Measurements from ENCODE around the gene SYT3.
"Not testable (repeated sequence)": the region's sequence is repeated elsewhere in the genome, so short reads cannot be mapped to it uniquely, and the experiment has no call there.

The SYT3 gene

GRCh38 chr19:50612504-50613404 lies 26.9 kb downstream of the SYT3 start:
- CTCF ChIA-PET; H3K4me3 ChIP-seq (ENCODE audit: control insufficient read depth in 1 of 7, extremely low read depth in 1 of 7, insufficient read depth in 4 of 7, low read depth in 2 of 7, low read length in 6 of 7); H3K36me3 ChIP-seq (ENCODE audit: control insufficient read depth in 4 of 4, insufficient read depth in 4 of 4, low read length in 3 of 4); H3K27ac ChIP-seq (ENCODE audit: insufficient read depth in 1 of 2, low read depth in 1 of 2, low read length in 2 of 2, poor library complexity in 1 of 2, severe bottlenecking in 2 of 2); H3K4me1 ChIP-seq (ENCODE audit: control extremely low read depth in 1 of 4, control insufficient read depth in 4 of 4, insufficient read depth in 4 of 4, low read length in 3 of 4); H3K9me3 ChIP-seq (ENCODE audit: control extremely low read depth in 1 of 5, control insufficient read depth in 4 of 5, insufficient read depth in 2 of 5, low read depth in 1 of 5, low read length in 4 of 5); POLR2A ChIA-PET; DNase-seq: not testable (repeated sequence)
- no CpG with 5 or more reads among the region's 11 CpGs for WGBS (ENCODE audit: insufficient coverage)
- H3K27me3 ChIP-seq (replicated peaks in 2 of 5; ENCODE audit: control insufficient read depth in 4 of 5, insufficient read depth in 5 of 5, low read length in 4 of 5): peaks cover 0 to 11% (median 0%) of the 10 kb centered on the region in 5 experiments

GRCh38 chr19:50607874-50608785 lies 31.6 kb downstream of the SYT3 start:
- Histone ChIP-seq H3K4me3 (ENCODE audit: control insufficient read depth in 1 of 7, extremely low read depth in 1 of 7, insufficient read depth in 4 of 7, low read depth in 2 of 7, low read length in 6 of 7) (peak overlapping the region in 3 of 7 experiments; percentile 5 to 42 (median 32)), H3K27me3 (replicated peaks in 2 of 5; ENCODE audit: control insufficient read depth in 4 of 5, insufficient read depth in 5 of 5, low read length in 4 of 5) (peaks cover 0 to 25% (median 2%) of the 10 kb centered on the region in 5 experiments), H3K27ac (ENCODE audit: insufficient read depth in 1 of 2, low read depth in 1 of 2, low read length in 2 of 2, poor library complexity in 1 of 2, severe bottlenecking in 2 of 2) (no peak overlapping the region), H3K4me1 (ENCODE audit: control extremely low read depth in 1 of 4, control insufficient read depth in 4 of 4, insufficient read depth in 4 of 4, low read length in 3 of 4) (peaks cover 0 to 10% (median 4%) of the 10 kb centered on the region in 4 experiments), H3K36me3 (ENCODE audit: control insufficient read depth in 4 of 4, insufficient read depth in 4 of 4, low read length in 3 of 4) (no peaks in the 10 kb centered on the region), H3K9me3 (ENCODE audit: control extremely low read depth in 1 of 5, control insufficient read depth in 4 of 5, insufficient read depth in 2 of 5, low read depth in 1 of 5, low read length in 4 of 5) (peaks cover 0 to 14% (median 0%) of the 10 kb centered on the region in 5 experiments)
- WGBS (ENCODE audit: insufficient coverage): 5% methylated on average over 12 of the region's 56 CpGs
- peak; percentile 93 to 95 (median 95) for DNase-seq
- ChIA-PET CTCF (interaction anchor here (0.6 to 2.1 kb wide), 6 partner anchors 12 to 410 kb away, joined by 3 to 6 read pairs (median 4); no protein-coding TSS in a partner anchor), POLR2A (no interaction called here)

DNA sequence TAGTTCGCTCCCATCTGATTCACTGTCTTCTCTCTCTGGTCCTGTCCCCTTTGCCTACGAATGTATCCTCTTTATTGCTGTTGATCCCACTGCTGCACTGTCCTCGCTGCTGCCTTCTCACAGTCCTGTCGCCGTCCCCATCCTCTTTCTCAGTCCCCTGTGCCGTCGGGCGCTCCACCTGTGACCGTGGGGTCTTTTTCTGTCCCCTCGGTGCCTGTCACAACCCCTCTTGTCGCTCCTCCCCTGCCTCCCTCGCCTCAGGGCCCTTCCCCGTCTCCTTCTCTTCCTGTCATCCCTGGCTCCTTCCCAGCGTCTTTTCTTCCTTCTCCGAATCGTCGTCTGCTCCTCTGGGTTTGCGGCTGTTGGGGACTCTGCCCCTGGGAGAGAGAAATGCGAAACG lies 32.3 kb downstream of the SYT3 start:
- Histone ChIP-seq H3K4me3 (ENCODE audit: control insufficient read depth in 1 of 7, extremely low read depth in 1 of 7, insufficient read depth in 4 of 7, low read depth in 2 of 7, low read length in 6 of 7) (peak overlapping the region in 2 of 7 experiments; percentile 20 to 32), H3K9me3 (ENCODE audit: control extremely low read depth in 1 of 5, control insufficient read depth in 4 of 5, insufficient read depth in 2 of 5, low read depth in 1 of 5, low read length in 4 of 5) (peaks cover 0 to 14% (median 0%) of the 10 kb centered on the region in 5 experiments), H3K36me3 (ENCODE audit: control insufficient read depth in 4 of 4, insufficient read depth in 4 of 4, low read length in 3 of 4) (no peaks in the 10 kb centered on the region), H3K27ac (ENCODE audit: insufficient read depth in 1 of 2, low read depth in 1 of 2, low read length in 2 of 2, poor library complexity in 1 of 2, severe bottlenecking in 2 of 2) (no peak overlapping the region), H3K4me1 (ENCODE audit: control extremely low read depth in 1 of 4, control insufficient read depth in 4 of 4, insufficient read depth in 4 of 4, low read length in 3 of 4) (peaks cover 0 to 10% (median 4%) of the 10 kb centered on the region in 4 experiments), H3K27me3 (replicated peaks in 2 of 5; ENCODE audit: control insufficient read depth in 4 of 5, insufficient read depth in 5 of 5, low read length in 4 of 5) (peaks cover 0 to 32% (median 2%) of the 10 kb centered on the region in 5 experiments)
- ChIA-PET POLR2A (no interaction called here), CTCF (interaction anchor here (0.7 to 2.1 kb wide), 4 partner anchors 57 to 175 kb away, joined by 4 to 6 read pairs (median 4); no protein-coding TSS in a partner anchor)
- DNase-seq: no peak
- 75% methylated on average over 11 of the region's 20 CpGs for WGBS (ENCODE audit: insufficient coverage)

- CTCF ChIA-PET: interaction anchor here (0.6 to 1.5 kb wide), 3 partner anchors 9 to 186 kb away, joined by 3 to 4 read pairs (median 3); no protein-coding TSS in a partner anchor
- 78% methylated on average over 10 of the region's 58 CpGs for WGBS (ENCODE audit: insufficient coverage)
- Histone ChIP-seq H3K9me3 (ENCODE audit: control extremely low read depth in 1 of 5, control insufficient read depth in 4 of 5, insufficient read depth in 2 of 5, low read depth in 1 of 5, low read length in 4 of 5) (peaks cover 0 to 14% (median 0%) of the 10 kb centered on the region in 5 experiments), H3K27me3 (replicated peaks in 2 of 5; ENCODE audit: control insufficient read depth in 4 of 5, insufficient read depth in 5 of 5, low read length in 4 of 5) (peaks cover 0 to 44% (median 4%) of the 10 kb centered on the region in 5 experiments)
- H3K27ac ChIP-seq (ENCODE audit: insufficient read depth in 1 of 2, low read depth in 1 of 2, low read length in 2 of 2, poor library complexity in 1 of 2, severe bottlenecking in 2 of 2); H3K4me1 ChIP-seq (ENCODE audit: control extremely low read depth in 1 of 4, control insufficient read depth in 4 of 4, insufficient read depth in 4 of 4, low read length in 3 of 4); H3K36me3 ChIP-seq (ENCODE audit: control insufficient read depth in 4 of 4, insufficient read depth in 4 of 4, low read length in 3 of 4); H3K4me3 ChIP-seq (ENCODE audit: control insufficient read depth in 1 of 7, extremely low read depth in 1 of 7, insufficient read depth in 4 of 7, low read depth in 2 of 7, low read length in 6 of 7); POLR2A ChIA-PET: not testable (repeated sequence)
- DNase-seq: peak; percentile 34 to 45 (median 41)
These were observed 33.4 kb downstream of the SYT3 start for GRCh38 chr19:50606059-50606836.

- CTCF ChIA-PET; H3K27ac ChIP-seq (ENCODE audit: insufficient read depth in 1 of 2, low read depth in 1 of 2, low read length in 2 of 2, poor library complexity in 1 of 2, severe bottlenecking in 2 of 2); H3K4me3 ChIP-seq (ENCODE audit: control insufficient read depth in 1 of 7, extremely low read depth in 1 of 7, insufficient read depth in 4 of 7, low read depth in 2 of 7, low read length in 6 of 7); POLR2A ChIA-PET; H3K36me3 ChIP-seq (ENCODE audit: control insufficient read depth in 4 of 4, insufficient read depth in 4 of 4, low read length in 3 of 4); H3K4me1 ChIP-seq (ENCODE audit: control extremely low read depth in 1 of 4, control insufficient read depth in 4 of 4, insufficient read depth in 4 of 4, low read length in 3 of 4): not testable (repeated sequence)
- peak in 1 of 3 donors; percentile 19 for DNase-seq
- Histone ChIP-seq H3K9me3 (ENCODE audit: control extremely low read depth in 1 of 5, control insufficient read depth in 4 of 5, insufficient read depth in 2 of 5, low read depth in 1 of 5, low read length in 4 of 5) (peaks cover 0 to 14% (median 0%) of the 10 kb centered on the region in 5 experiments), H3K27me3 (replicated peaks in 2 of 5; ENCODE audit: control insufficient read depth in 4 of 5, insufficient read depth in 5 of 5, low read length in 4 of 5) (peaks cover 2 to 57% (median 6%) of the 10 kb centered on the region in 5 experiments)
- 20% methylated on average over 2 of the region's 56 CpGs for WGBS (ENCODE audit: insufficient coverage)
These were observed 35.2 kb downstream of the SYT3 start for GRCh38 chr19:50604264-50605073.

- H3K9me3 ChIP-seq (ENCODE audit: control extremely low read depth in 1 of 5, control insufficient read depth in 4 of 5, insufficient read depth in 2 of 5, low read depth in 1 of 5, low read length in 4 of 5): peaks cover 0 to 11% (median 0%) of the 10 kb centered on the region in 5 experiments
- no peaks in the 10 kb centered on the region for H3K36me3 ChIP-seq (ENCODE audit: control insufficient read depth in 4 of 4, insufficient read depth in 4 of 4, low read length in 3 of 4)
- ChIA-PET CTCF (no interaction called here), POLR2A (no interaction called here)
- H3K4me1 ChIP-seq (ENCODE audit: control extremely low read depth in 1 of 4, control insufficient read depth in 4 of 4, insufficient read depth in 4 of 4, low read length in 3 of 4): peaks cover 0 to 8% (median 3%) of the 10 kb centered on the region in 4 experiments
- 80% methylated on average over 2 of the region's 4 CpGs for WGBS (ENCODE audit: insufficient coverage)
- H3K27ac ChIP-seq (ENCODE audit: insufficient read depth in 1 of 2, low read depth in 1 of 2, low read length in 2 of 2, poor library complexity in 1 of 2, severe bottlenecking in 2 of 2): no peak overlapping the region
- H3K27me3 ChIP-seq (replicated peaks in 2 of 5; ENCODE audit: control insufficient read depth in 4 of 5, insufficient read depth in 5 of 5, low read length in 4 of 5): peaks cover 2 to 60% (median 6%) of the 10 kb centered on the region in 5 experiments
- DNase-seq: no peak
- no peak overlapping the region for H3K4me3 ChIP-seq (ENCODE audit: control insufficient read depth in 1 of 7, extremely low read depth in 1 of 7, insufficient read depth in 4 of 7, low read depth in 2 of 7, low read length in 6 of 7)
These were observed 36.7 kb downstream of the SYT3 start for GRCh38 chr19:50602935-50603334.

Data from common myeloid progenitor, CD34-positive (primary cell).